GM10266 (cell line): ENCODE data around the gene GPR156.
A peak's percentile ranks its signal among the peaks of the same experiment; 100 is the strongest.

Source experiments
- DNase-seq: peaks from one replicate; pipeline ENCODE4 v3.0.0; 2012; ENCODE audit errors: extremely low spot score
- TF ChIP-seq, protein P1 (sequence below): IDR thresholded peaks from 2 replicates; pipeline ENCODE4 v1.5.1; 2012; ENCODE audit warnings: mild to moderate bottlenecking, low read depth; ENCODE audit not compliant: control insufficient read depth, insufficient read depth; ENCODE audit errors: missing control alignments

GPR156 gene

DNA sequence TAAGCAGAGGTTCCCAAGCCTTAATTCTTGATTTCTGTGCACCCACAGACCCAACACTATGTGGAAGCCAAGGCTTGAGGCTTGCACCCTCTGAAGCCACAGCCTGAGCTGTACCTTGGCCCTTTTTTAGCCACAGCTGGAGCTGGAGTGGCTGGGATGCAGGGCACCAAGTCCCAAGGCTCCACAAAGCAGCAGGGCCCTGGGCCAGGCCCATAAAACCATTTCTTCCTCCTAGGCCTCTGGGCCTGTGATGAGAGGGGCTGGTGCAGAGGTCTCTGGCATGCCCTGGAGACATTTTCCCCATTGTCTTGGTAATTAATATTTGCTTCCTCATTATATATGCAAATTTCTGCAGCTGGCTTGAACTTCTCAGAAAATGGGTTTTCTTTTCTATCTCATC, 129.9 kb downstream of the GPR156 start:
- TF ChIP-seq, protein P1, sequence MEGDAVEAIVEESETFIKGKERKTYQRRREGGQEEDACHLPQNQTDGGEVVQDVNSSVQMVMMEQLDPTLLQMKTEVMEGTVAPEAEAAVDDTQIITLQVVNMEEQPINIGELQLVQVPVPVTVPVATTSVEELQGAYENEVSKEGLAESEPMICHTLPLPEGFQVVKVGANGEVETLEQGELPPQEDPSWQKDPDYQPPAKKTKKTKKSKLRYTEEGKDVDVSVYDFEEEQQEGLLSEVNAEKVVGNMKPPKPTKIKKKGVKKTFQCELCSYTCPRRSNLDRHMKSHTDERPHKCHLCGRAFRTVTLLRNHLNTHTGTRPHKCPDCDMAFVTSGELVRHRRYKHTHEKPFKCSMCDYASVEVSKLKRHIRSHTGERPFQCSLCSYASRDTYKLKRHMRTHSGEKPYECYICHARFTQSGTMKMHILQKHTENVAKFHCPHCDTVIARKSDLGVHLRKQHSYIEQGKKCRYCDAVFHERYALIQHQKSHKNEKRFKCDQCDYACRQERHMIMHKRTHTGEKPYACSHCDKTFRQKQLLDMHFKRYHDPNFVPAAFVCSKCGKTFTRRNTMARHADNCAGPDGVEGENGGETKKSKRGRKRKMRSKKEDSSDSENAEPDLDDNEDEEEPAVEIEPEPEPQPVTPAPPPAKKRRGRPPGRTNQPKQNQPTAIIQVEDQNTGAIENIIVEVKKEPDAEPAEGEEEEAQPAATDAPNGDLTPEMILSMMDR, result no peak
- no peak for DNase-seq

DNA sequence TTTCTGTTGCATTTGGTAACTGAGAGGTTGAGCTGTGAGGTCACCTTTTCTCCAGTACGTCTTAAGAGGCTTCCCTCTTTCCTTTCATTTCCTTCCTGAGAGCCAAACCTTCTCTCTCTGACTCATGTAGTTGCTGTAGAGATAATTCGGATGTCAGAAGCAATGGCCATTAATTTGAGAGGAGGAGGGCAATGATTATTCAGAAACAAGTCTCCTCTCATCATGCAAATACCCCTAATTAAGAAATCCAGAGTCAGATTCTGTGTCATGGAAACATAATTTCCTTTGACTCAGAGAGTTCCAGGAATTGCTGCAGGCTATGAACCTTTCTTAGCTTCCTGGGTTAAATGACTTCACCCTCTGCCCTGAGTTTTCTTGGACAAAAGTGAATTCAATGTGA, 131.7 kb downstream of the GPR156 start:
- TF ChIP-seq, protein P1, result no peak
- no peak for DNase-seq

DNA sequence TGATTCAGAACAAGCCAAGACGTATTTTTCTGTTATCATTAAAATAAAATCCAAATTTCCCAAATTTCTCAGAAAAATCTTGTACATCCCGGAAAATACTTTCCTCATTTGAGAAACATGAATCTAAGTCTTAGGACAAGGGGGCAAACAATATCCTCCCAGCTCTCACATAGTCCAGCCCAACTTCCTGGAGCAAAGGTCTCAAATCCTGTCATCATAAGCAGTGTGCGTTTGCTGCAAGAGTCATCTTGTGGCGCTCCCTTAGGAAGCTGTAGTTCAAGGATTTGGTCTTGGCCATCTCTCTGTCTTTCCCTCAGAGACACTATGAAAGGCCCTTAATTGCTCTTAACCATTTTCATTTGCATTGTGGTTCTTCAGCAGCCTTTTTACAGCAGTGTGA, 133.2 kb downstream of the GPR156 start:
- no peak for DNase-seq
- TF ChIP-seq, protein P1, result no peak

DNA sequence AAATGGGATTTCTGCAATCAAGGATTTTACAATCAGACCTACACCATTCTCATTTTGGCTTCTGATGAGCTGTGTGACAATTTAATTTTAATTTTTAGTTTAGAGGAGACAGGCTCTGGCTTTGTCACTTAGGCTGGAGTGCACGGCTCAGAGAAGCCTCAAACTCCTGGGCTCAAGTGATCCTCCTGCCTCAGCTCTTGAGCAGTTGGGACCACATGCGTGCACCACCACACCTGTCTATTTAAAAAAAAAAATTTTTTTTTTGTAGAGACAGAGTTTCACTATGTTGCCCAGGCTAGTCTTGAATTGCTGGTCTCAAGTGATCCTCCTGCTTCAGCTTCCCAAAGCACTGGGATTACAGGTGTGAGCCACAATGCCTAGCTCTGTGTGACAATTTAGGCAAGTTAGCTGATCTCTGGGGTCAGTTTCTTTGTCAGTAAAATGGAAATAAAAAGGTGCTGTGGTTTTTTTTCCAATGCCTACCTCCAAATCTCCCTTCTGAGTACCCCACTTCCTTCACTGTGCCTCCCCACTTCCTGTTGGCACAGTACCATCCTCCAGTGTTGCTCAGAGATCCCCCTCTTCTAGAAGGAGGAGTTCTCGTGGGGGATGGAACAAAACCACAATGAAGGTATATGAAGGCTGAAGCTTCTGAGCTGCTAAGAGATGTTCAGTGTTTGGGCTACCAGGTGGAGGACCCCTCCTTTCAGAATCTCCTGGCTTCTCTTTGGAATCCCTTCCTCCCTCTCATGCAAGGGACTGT, 136.7 kb downstream of the GPR156 start:
- DNase-seq, result no peak
- TF ChIP-seq, protein P1, result no peak

DNA sequence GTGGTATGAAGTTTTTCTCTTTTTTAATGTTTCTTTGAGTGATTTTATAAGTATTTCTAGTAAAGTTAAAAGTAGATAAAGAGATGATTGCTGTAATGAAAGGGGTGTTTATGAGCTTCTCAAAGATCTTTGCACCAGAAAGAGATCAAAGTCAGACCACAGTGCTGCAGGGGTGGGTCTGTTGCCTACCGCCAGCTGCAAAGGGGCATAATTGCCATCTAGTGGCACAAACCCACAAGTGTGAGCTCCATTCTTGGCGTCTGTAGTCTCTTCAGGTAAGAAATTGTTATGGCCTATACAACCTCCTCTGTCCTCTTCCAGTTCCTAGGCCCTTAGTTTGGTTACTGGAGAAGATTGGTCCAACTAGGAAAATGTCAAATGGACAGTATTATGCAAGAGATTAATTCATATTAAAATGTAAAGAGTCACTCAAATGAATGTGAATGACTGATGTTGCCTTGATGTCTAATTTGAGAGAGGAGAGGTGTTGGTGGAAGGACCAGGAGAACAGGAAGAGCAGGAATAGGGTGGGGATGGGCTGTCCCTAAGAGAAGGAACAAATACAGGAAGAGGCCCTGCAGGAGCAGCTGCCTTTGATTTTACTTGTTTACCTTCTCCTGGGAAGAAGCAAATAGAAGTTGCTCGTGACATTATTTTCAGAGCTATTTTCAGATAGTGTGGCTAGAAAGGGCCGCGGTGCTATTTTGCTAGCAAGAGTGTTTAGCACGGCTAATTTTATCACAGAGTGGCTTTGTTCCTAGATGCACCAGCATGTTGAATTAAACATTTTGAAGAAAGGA, 137.8 kb downstream of the GPR156 start:
- TF ChIP-seq, protein P1, result peak; percentile 39
- peak; percentile 47 for DNase-seq

DNA sequence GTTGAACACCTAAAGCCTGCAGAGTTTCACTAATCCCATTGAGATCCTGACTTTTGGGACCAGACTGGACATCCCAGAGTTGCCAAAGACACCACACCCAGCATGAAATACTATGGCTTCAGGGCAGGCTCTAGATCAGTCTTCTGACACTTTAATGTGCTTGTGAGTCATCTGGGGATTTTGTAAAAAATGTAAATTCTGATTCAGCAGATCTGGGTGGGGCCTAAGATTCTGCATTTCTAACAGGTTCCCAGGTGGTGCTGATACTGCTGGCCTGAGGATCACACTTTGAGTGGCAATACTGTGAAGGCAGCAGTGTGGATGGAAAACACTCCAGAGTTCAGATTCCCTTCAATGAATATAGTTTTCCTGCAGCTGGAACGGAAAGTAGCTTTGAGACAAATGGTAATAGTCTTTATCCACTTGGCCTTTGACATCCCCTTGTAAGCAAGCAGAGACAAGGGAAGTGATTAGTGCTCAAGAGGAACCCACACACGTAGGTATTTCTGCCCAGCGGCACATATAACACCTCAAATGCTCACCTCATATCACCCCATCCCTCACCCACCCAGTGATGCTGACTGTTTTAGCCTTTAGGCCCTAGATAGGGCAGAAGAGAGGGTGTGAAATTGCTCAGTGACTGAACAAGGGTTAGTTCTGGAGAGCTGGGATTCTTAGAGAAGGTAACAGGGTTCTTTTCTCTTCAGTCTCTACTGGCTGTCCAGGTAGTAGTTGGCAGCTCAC, 139.3 kb downstream of the GPR156 start:
- DNase-seq, result no peak
- TF ChIP-seq, protein P1, result no peak

DNA sequence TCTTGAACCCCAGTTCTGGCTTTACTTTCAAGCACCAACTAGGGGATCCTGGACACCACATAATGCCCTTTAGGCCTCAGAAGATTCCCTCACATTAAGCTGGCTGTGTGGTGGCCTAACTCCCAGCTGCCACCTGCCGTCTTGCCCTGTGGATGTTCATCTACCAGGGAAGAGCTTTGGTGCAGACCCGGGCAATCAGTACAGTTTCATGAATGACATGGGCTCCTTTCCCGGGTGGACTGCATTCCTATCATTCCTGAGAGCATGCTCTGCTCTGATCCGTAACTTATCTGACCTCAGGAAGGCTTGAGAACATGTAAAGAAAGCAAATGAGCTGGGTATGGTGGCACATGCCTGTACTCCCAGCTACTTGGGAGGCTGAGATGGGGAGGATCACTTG, 140.8 kb downstream of the GPR156 start:
- TF ChIP-seq, protein P1, result no peak
- no peak for DNase-seq
